Lower lobe of right lung (tissue), 2 donors: ENCODE results near the gene KLF7. TPM values are rescaled to one million over a fixed set of nuclear protein-coding genes. Genes with fewer than 3 reads are reported as not detected.
A peak's percentile ranks its signal among the peaks of the same experiment; 100 is the strongest.

Experiments used
- ATAC-seq, 2 donors: fragments of 200-7000 bp; cut with Tn5 transposase; one replicate each; pipeline ENCODE4 v1.9.1; 2020 to 2022; ENCODE audit warnings: mild to moderate bottlenecking in 2 of 2, moderate library complexity in 2 of 2
- DNase-seq: peaks from one replicate; pipeline ENCODE4 v3.0.0-alpha.2; 2020
- H3K27ac ChIP-seq: fragments of 200-600 bp; one replicate; pipeline ENCODE4 v1.8.0; 2022
- H3K27me3 ChIP-seq: fragments of 200-600 bp; one replicate; pipeline ENCODE4 v1.8.0; 2022; ENCODE audit warnings: low read depth
- H3K36me3 ChIP-seq: fragments of 200-600 bp; one replicate; pipeline ENCODE4 v1.8.0; 2022; ENCODE audit warnings: mild to moderate bottlenecking
- H3K4me1 ChIP-seq: fragments of 200-600 bp; one replicate; pipeline ENCODE4 v1.8.0; 2022
- H3K4me3 ChIP-seq: fragments of 200-600 bp; one replicate; pipeline ENCODE4 v1.8.0; 2022; ENCODE audit warnings: mild to moderate bottlenecking
- H3K9me3 ChIP-seq: fragments of 200-600 bp; one replicate; pipeline ENCODE4 v1.8.0; 2022
- intact Hi-C: fragments of 100-400 bp; cut with DNase I; formaldehyde crosslinking; loops from one replicate; pipeline ENCODE4 v1.11.0; 2022
- total RNA-seq: library from RNA; stranded (reverse); fragmentation: NEBNext Ultra II Directional; extraction: Animal tissue kit (Norgen Biotek cat#: 25700); gene quantifications from one replicate; pipeline ENCODE4 v1.2.1, GENCODE V29; 2021
- TF ChIP-seq, protein P1 (sequence below): fragments of 200-600 bp; IDR thresholded peaks from one replicate; pipeline ENCODE4 v1.8.0; 2022; ENCODE audit warnings: antibody characterized with exemption, mild to moderate bottlenecking
- donor health status: DM: no; HTN: yes; CAD: no; lungs with severe emphysema.

KLF7 gene
- total RNA-seq, 1 donor from 2014 or later = 66.5 TPM

DNA sequence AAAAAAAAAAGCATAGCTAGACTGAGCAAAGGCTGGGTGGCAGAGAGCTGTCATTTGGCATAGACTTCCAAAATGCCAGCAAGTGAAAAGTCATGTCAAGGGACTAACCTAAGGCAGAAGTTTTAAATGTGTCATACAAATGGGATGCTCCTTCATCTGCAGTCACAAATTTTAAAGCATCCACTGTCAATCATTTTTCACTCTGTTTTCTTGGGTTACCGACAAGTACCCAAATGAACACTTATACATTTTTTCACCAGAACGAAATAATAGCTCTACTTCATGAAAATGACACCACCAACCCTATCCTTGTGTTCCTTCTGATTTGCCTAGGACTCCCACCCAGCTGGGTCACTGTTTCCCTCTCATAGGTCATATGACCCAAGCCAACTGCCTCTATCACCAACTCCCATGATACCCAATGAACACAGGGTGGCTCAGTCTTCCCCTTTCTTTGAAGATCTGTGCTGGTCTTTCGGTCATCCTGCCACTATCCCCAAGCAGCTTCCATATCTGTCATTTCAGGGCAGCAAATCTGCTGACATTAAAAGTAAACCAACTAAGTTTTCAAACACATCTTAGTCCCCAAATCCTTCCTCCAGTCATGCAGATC is 21.5 kb downstream of the KLF7 start:
- Histone ChIP-seq H3K9me3 (no peaks in the 10 kb centered on the region), H3K36me3 (no peaks in the 10 kb centered on the region), H3K27me3 (no peaks in the 10 kb centered on the region), H3K4me1 (peaks cover 87% of the 10 kb centered on the region), H3K4me3 (peak overlapping the region; percentile 27), H3K27ac (peak overlapping the region; percentile 85)
- ATAC-seq (no peak), DNase-seq (no peak)
- TF ChIP-seq, protein P1, sequence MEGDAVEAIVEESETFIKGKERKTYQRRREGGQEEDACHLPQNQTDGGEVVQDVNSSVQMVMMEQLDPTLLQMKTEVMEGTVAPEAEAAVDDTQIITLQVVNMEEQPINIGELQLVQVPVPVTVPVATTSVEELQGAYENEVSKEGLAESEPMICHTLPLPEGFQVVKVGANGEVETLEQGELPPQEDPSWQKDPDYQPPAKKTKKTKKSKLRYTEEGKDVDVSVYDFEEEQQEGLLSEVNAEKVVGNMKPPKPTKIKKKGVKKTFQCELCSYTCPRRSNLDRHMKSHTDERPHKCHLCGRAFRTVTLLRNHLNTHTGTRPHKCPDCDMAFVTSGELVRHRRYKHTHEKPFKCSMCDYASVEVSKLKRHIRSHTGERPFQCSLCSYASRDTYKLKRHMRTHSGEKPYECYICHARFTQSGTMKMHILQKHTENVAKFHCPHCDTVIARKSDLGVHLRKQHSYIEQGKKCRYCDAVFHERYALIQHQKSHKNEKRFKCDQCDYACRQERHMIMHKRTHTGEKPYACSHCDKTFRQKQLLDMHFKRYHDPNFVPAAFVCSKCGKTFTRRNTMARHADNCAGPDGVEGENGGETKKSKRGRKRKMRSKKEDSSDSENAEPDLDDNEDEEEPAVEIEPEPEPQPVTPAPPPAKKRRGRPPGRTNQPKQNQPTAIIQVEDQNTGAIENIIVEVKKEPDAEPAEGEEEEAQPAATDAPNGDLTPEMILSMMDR = no peak
- intact Hi-C loops = no loop called here

DNA sequence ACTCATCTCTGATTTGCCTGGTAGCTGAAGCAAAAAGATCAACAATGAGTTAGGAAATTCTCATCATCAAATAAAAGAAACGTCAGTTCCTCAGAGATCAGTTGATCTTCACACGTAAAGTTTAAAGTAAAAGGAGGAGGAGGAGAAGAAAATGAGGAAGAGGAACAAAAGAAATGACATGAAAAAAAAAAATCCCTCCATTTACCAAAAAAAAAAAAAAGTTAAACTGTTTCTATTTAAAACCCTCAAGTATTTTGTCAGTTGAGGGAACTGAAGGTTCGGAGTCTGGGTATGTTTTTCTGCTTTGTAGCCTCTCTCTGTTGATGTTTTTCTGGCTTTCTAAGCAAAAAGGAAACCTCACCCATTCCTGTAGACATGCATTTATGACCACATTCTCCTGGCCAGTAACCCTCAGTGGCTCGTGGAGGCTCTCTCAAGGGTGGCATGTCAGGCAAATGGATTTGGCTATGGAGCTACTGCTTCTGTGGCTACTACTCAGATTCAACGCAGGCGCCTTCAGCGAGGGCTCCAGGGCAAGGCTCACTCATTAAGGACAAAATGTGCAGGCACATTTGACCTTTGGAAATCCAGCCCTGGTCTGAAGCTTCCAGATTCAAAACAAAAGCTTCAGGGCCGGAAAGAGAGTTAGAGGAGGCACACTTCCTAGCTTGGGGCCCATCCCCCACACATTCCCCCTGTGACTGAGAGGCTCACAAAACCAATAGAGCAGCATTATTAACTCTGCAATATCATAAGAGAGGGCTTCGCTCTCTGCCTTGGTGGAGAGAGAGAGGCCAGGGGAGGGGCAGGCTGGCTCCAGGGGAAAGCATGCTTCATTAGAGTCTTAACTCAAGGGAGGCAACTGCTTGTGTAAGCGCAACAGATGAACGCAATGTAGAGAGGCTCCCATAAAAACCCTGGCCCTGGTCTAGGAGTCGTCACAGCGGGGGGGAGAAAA is 22.3 kb downstream of the KLF7 start:
- DNase-seq (peak; percentile 79), ATAC-seq (peak; percentile 70 to 82)
- intact Hi-C loops = no loop called here
- no peaks in the 10 kb centered on the region for H3K36me3 ChIP-seq
- peak overlapping the region; percentile 85 for H3K27ac ChIP-seq
- H3K27me3 ChIP-seq = no peaks in the 10 kb centered on the region
- TF ChIP-seq, protein P1 = no peak
- peak overlapping the region; percentile 27 for H3K4me3 ChIP-seq
- H3K9me3 ChIP-seq = no peaks in the 10 kb centered on the region
- peaks cover 87% of the 10 kb centered on the region for H3K4me1 ChIP-seq

DNA sequence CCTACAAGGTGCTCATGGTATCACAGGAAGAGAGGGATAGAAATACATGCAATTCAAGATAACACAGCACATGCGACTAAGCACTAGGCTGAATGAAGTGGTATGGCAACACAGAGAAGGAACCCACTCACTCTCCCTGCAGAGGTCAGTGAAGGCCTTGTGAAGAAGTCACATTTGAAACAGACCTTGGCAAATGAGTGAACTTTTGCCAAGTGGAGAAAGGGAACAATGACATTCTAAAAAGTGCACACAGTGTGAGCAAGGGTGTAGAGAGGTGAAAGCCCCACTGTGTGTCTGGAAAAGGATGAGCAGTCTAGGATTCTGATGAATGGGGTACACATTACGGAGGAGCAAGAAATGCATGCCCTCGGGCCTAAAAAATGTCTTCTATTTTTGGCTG is 23.3 kb downstream of the KLF7 start:
- no peak for DNase-seq
- Histone ChIP-seq H3K4me1 (peaks cover 87% of the 10 kb centered on the region), H3K27ac (peak overlapping the region; percentile 85), H3K4me3 (no peak overlapping the region), H3K27me3 (no peaks in the 10 kb centered on the region), H3K36me3 (no peaks in the 10 kb centered on the region), H3K9me3 (no peaks in the 10 kb centered on the region)
- ATAC-seq = peak; percentile 67 to 76
- intact Hi-C loops = no loop called here
- TF ChIP-seq, protein P1 = peak; percentile 13

DNA sequence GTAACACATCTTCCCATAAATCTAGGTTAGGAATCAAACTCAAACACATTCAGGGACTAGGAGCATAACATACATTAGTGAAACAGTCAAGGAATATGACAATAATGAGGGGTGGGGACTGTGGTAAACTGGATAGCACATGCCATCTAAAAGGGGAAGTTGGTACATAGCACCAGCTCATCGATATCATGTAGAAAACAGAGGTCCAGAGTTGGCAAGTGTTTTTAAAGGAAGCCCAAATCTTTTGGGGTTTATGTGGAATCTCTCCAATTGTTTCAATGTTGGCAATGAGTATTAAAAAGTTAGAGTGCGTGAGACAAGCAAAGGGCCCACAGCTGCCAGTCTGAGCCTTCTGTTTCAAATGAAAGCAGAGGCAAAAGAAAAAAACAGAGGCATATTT is 24.4 kb downstream of the KLF7 start:
- Histone ChIP-seq H3K4me3 (no peak overlapping the region), H3K9me3 (no peaks in the 10 kb centered on the region), H3K4me1 (peaks cover 95% of the 10 kb centered on the region), H3K36me3 (no peaks in the 10 kb centered on the region), H3K27me3 (no peaks in the 10 kb centered on the region), H3K27ac (peak overlapping the region; percentile 85)
- intact Hi-C loops = no loop called here
- TF ChIP-seq, protein P1 = no peak
- DNase-seq (no peak), ATAC-seq (no peak)

DNA sequence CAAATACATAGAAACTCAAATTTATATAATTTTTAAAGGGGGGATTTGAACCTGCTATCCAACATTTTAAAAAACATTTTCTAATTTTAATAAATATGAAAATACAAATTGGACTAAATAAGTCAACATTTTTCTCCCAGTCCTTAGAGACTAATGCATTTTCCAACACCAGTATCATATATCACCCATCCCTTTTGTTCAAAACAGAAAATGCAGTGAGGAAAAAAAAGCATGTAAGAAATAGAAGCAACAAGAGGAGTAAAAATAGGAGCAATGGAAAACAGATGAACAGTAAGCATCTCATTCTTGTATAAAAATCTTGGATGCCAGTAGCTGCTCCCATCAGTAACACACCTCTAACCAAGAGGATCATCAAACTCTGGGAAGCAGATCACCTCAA is 25.5 kb downstream of the KLF7 start:
- H3K4me3 ChIP-seq = no peak overlapping the region
- peak overlapping the region; percentile 85 for H3K27ac ChIP-seq
- TF ChIP-seq, protein P1 = no peak
- no peaks in the 10 kb centered on the region for H3K36me3 ChIP-seq
- H3K4me1 ChIP-seq = peaks cover 98% of the 10 kb centered on the region
- DNase-seq (no peak), ATAC-seq (no peak)
- H3K27me3 ChIP-seq = no peaks in the 10 kb centered on the region
- H3K9me3 ChIP-seq = no peaks in the 10 kb centered on the region
- intact Hi-C loops = no loop called here
